ENCODE measurements around the gene DDX3X. TPM values are rescaled to one million over a fixed set of nuclear protein-coding genes. Genes with fewer than 3 reads are reported as not detected.

DDX3X gene
- total RNA-seq, 1 donor from 2014 or later = 242 TPM

DNA sequence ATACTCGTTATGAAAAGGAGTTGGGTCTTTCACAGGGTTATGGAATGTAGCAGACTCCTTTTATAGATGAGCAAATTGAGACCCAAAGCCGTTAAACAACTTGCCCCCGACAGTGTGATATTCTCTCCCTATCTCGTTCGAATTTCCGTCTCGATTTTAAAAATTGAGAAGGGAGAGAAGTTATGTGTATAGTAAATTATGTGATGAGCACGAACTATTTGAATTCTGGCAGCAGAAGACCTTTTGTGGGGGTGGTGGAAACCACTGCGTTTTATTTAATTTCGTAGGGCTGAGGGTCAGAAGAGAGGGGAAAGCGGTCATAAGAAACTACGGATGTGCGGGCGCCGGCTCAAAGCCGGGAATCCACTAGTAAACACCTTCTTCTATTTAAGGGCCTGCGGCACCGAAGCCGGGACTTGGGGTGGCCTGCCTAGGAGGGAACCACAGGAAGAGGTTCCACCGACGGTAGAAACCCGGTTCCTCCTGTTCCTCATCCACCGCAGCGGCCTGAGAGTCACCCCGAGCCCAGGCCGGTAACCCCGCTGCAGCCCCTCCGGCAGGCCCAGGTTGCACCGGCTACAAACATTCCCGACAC, 1.5 kb upstream of the DDX3X start:
- DNase-seq (ENCODE audit: low read depth) (peak; percentile 43), FAIRE-seq (no peak)
- peak overlapping the region; percentile 99 for H3K27ac ChIP-seq (ENCODE audit: low read depth, low read length)
- H3K27me3 Mint-ChIP-seq (ENCODE audit: low read depth, unreplicated experiment) = no peaks in the 10 kb centered on the region
- H3K4me3 ChIP-seq (ENCODE audit: insufficient read depth, low read depth, low read length) = peak overlapping the region; percentile 57
- peaks cover 7% of the 10 kb centered on the region for H3K4me1 Mint-ChIP-seq (ENCODE audit: low read depth, unreplicated experiment)
- H3K9ac ChIP-seq (ENCODE audit: low read length) = peak overlapping the region; percentile 100
- peak overlapping the region; percentile 100 for H3K4me2 ChIP-seq (ENCODE audit: low read length)
- peak overlapping the region; percentile 78 for H3K4me3 Mint-ChIP-seq (ENCODE audit: unreplicated experiment)
- H3K9me3 ChIP-seq (ENCODE audit: insufficient read depth, low read depth, low read length) = no peaks in the 10 kb centered on the region
- H2AFZ ChIP-seq (ENCODE audit: low read depth, low read length) = peak overlapping the region; percentile 26
- H3K27me3 ChIP-seq (ENCODE audit: insufficient read depth, low read length) = no peaks in the 10 kb centered on the region
- TF ChIP-seq CTCF (IDR thresholded peaks at IDR 0.05; ENCODE audit: insufficient read depth, low read depth, low read length) = no peak
- TF ChIP-seq EZH2 (IDR thresholded peaks at IDR 0.05; ENCODE audit: insufficient read depth, low read length) = no peak
- H3K9me3 Mint-ChIP-seq (ENCODE audit: unreplicated experiment) = no peaks in the 10 kb centered on the region
- no peaks in the 10 kb centered on the region for H3K36me3 ChIP-seq (ENCODE audit: insufficient read depth, low read length)
- no peaks in the 10 kb centered on the region for H3K4me1 ChIP-seq (ENCODE audit: insufficient read depth, low read length)
- H3K36me3 Mint-ChIP-seq (ENCODE audit: low read depth, unreplicated experiment) = no peaks in the 10 kb centered on the region
- H3K79me2 ChIP-seq (ENCODE audit: insufficient read depth, low read length) = peaks cover 35% of the 10 kb centered on the region
- peaks cover 32% of the 10 kb centered on the region for H4K20me1 ChIP-seq (ENCODE audit: insufficient read depth, low read length)
- H3K27ac Mint-ChIP-seq (ENCODE audit: unreplicated experiment) = peak overlapping the region; percentile 98

- peaks cover 42% of the 10 kb centered on the region for H3K79me2 ChIP-seq (ENCODE audit: insufficient read depth, low read length)
These were observed 789 bp upstream of the DDX3X start for GRCh38 chrX:41333003-41333743.

More at GRCh38 chrX:41333003-41333743, 789 bp upstream of the DDX3X start:
- H3K4me1 ChIP-seq (ENCODE audit: insufficient read depth, low read length) = no peaks in the 10 kb centered on the region
- H3K4me1 Mint-ChIP-seq (ENCODE audit: low read depth, unreplicated experiment) = peaks cover 7% of the 10 kb centered on the region
- H3K27me3 Mint-ChIP-seq (ENCODE audit: low read depth, unreplicated experiment) = no peaks in the 10 kb centered on the region
- peak overlapping the region; percentile 82 for H2AFZ ChIP-seq (ENCODE audit: low read depth, low read length)
- peaks cover 38% of the 10 kb centered on the region for H4K20me1 ChIP-seq (ENCODE audit: insufficient read depth, low read length)
- H3K27me3 ChIP-seq (ENCODE audit: insufficient read depth, low read length) = no peaks in the 10 kb centered on the region
- DNase-seq (ENCODE audit: low read depth) = peak; percentile 76
- no peaks in the 10 kb centered on the region for H3K9me3 ChIP-seq (ENCODE audit: insufficient read depth, low read depth, low read length)
- peak overlapping the region; percentile 100 for H3K27ac Mint-ChIP-seq (ENCODE audit: unreplicated experiment)
- H3K4me2 ChIP-seq (ENCODE audit: low read length) = peak overlapping the region; percentile 100
- TF ChIP-seq EZH2 (IDR thresholded peaks at IDR 0.05; ENCODE audit: insufficient read depth, low read length) (no peak), CTCF (IDR thresholded peaks at IDR 0.05; ENCODE audit: insufficient read depth, low read depth, low read length) (no peak)
- peak overlapping the region; percentile 100 for H3K9ac ChIP-seq (ENCODE audit: low read length)
- H3K4me3 Mint-ChIP-seq (ENCODE audit: unreplicated experiment) = peak overlapping the region; percentile 94
- H3K36me3 Mint-ChIP-seq (ENCODE audit: low read depth, unreplicated experiment) = no peaks in the 10 kb centered on the region
- peak overlapping the region; percentile 88 for H3K4me3 ChIP-seq (ENCODE audit: insufficient read depth, low read depth, low read length)
- no peaks in the 10 kb centered on the region for H3K36me3 ChIP-seq (ENCODE audit: insufficient read depth, low read length)
- peak overlapping the region; percentile 99 for H3K27ac ChIP-seq (ENCODE audit: low read depth, low read length)
- no peaks in the 10 kb centered on the region for H3K9me3 Mint-ChIP-seq (ENCODE audit: unreplicated experiment)
- peak; percentile 64 for FAIRE-seq

Data from astrocyte (in vitro differentiated cells and primary cell).